H1 (cell line): ENCODE results near the gene RPS6KA2. TPM values are rescaled to one million over a fixed set of nuclear protein-coding genes. Genes with fewer than 3 reads are reported as not detected.

Source experiments
- CTCF ChIA-PET: fragments of 300-600 bp; sonication (Branson Sonifier 250); formaldehyde crosslinking; loops from one replicate; lab custom pipeline; 2021; ENCODE audit not compliant: partially characterized antibody; lab: Charles Lee
- POLR2A ChIA-PET: fragments of 300-600 bp; sonication (Branson Sonifier 250); formaldehyde crosslinking; loops from one replicate; lab custom pipeline; 2021; ENCODE audit warnings: inconsistent platforms; ENCODE audit not compliant: partially characterized antibody; lab: Charles Lee
- DNase-seq, 2 experiments: peaks; one replicate each; pipeline versions ENCODE4 v3.0.0 to v3.0.0-alpha.2; 2010 to 2022; ENCODE audit warnings: low spot score in 2 of 2, low read depth in 1 of 2, mixed read lengths in 1 of 2
- FAIRE-seq: peaks from 2 replicates; lab custom pipeline; 2011; peaks lifted over from hg19 to GRCh38; lab: Jason Lieb, UNC
- H2AFZ ChIP-seq: 2 replicates; pipeline ENCODE4 v1.8.1; 2012; ENCODE audit warnings: low read length, inconsistent platforms
- H2AK5ac ChIP-seq: 2 replicates; pipeline ENCODE4 v1.6.1; 2013; ENCODE audit warnings: low read depth, low read length
- H2BK120ac ChIP-seq: replicated peaks from 2 replicates; pipeline ENCODE3; 2013; ENCODE audit warnings: low read depth, low read length, inconsistent platforms
- H2BK12ac ChIP-seq: 2 replicates; pipeline ENCODE4 v1.6.1; 2013; ENCODE audit warnings: low read depth, low read length
- H2BK15ac ChIP-seq: 2 replicates; pipeline ENCODE4 v1.6.1; 2013; ENCODE audit warnings: low read length
- H2BK20ac ChIP-seq: 2 replicates; pipeline ENCODE4 v1.6.1; 2013; ENCODE audit warnings: low read length
- H2BK5ac ChIP-seq: 2 replicates; pipeline ENCODE4 v1.6.1; 2013; ENCODE audit warnings: low read depth, low read length
- H3K14ac ChIP-seq: 2 replicates; pipeline ENCODE4 v1.6.1; 2013; ENCODE audit warnings: inconsistent platforms; ENCODE audit not compliant: insufficient read length
- H3K18ac ChIP-seq: 2 replicates; pipeline ENCODE4 v1.6.1; 2013; ENCODE audit warnings: low read length; ENCODE audit errors: extremely low read depth
- H3K23ac ChIP-seq: 2 replicates; pipeline ENCODE4 v1.6.1; 2013; ENCODE audit warnings: inconsistent platforms; ENCODE audit not compliant: insufficient read length
- H3K23me2 ChIP-seq: 2 replicates; pipeline ENCODE4 v1.6.1; 2013; ENCODE audit warnings: low read depth, low read length
- H3K27ac ChIP-seq: 2 replicates; pipeline ENCODE4 v1.6.1; 2011; ENCODE audit warnings: low read depth, low read length, inconsistent platforms
- H3K27me3 ChIP-seq, 4 experiments: replicated peaks in 1 of 4; 1 replicate in 1 of 4; 2 replicates in 3 of 4; pipeline versions ENCODE4 v1.6.1 to v1.8.1; 2011 to 2013; ENCODE audit warnings: low read length in 3 of 4, mild to moderate bottlenecking in 3 of 4, inconsistent platforms in 2 of 4, mixed read lengths in 2 of 4, moderate library complexity in 1 of 4; ENCODE audit not compliant: control insufficient read depth in 3 of 4, insufficient read depth in 3 of 4; ENCODE audit errors: extremely low read depth in 1 of 4
- H3K36me3 ChIP-seq, 4 experiments: 2 replicates each; pipeline versions ENCODE4 v1.6.1 to v1.8.1; 2011 to 2013; ENCODE audit warnings: mild to moderate bottlenecking in 4 of 4, low read length in 3 of 4, moderate library complexity in 2 of 4, control low read depth in 1 of 4, inconsistent platforms in 1 of 4; ENCODE audit not compliant: insufficient read depth in 4 of 4, control insufficient read depth in 2 of 4
- H3K4ac ChIP-seq: replicated peaks from 2 replicates; pipeline ENCODE3; 2013; ENCODE audit warnings: low read length, low read depth, mixed read lengths, inconsistent platforms; ENCODE audit not compliant: insufficient read length
- H3K4me1 ChIP-seq, 4 experiments: replicated peaks in 1 of 4; 1 replicate in 1 of 4; 2 replicates in 3 of 4; pipeline versions ENCODE4 v1.6.1 to v1.8.1; 2011 to 2013; ENCODE audit warnings: low read length in 3 of 4, inconsistent platforms in 2 of 4, mixed read lengths in 1 of 4; ENCODE audit not compliant: insufficient read depth in 4 of 4, control insufficient read depth in 3 of 4
- H3K4me2 ChIP-seq, 2 experiments: 2 replicates each; pipeline versions ENCODE4 v1.6.1 to v1.8.1; 2011 to 2013; ENCODE audit warnings: low read depth in 2 of 2, low read length in 2 of 2, control low read depth in 1 of 2, inconsistent platforms in 1 of 2, mild to moderate bottlenecking in 1 of 2; ENCODE audit not compliant: insufficient read depth in 1 of 2
- H3K4me3 ChIP-seq, 4 experiments: fragments of 200-600, 300-600 bp in 1 of 4; sonication (generic), shearing (Covaris generic), sonication (Bioruptor Twin) in 1 of 4; 2 replicates each; pipeline versions ENCODE4 v1.5.1 to v1.8.1; 2011 to 2016; ENCODE audit warnings: low read length in 4 of 4, low read depth in 3 of 4, control low read depth in 2 of 4, inconsistent platforms in 2 of 4, mild to moderate bottlenecking in 2 of 4, mixed read lengths in 1 of 4, moderate library complexity in 1 of 4; ENCODE audit not compliant: insufficient read depth in 2 of 4; ENCODE audit errors: extremely low read depth in 1 of 4
- H3K56ac ChIP-seq: replicated peaks from 2 replicates; pipeline ENCODE3; 2013; ENCODE audit warnings: low read depth, mild to moderate bottlenecking, mixed read lengths, low read length, inconsistent platforms; ENCODE audit not compliant: insufficient read length
- H3K79me1 ChIP-seq: 2 replicates; pipeline ENCODE4 v1.6.1; 2013; ENCODE audit warnings: low read depth, low read length, control low read depth
- H3K79me2 ChIP-seq, 2 experiments: 2 replicates each; pipeline versions ENCODE4 v1.6.1 to v1.8.1; 2012 to 2013; ENCODE audit warnings: low read length in 2 of 2, mild to moderate bottlenecking in 2 of 2, inconsistent platforms in 1 of 2; ENCODE audit not compliant: insufficient read depth in 2 of 2, control insufficient read depth in 1 of 2
- H3K9ac ChIP-seq, 4 experiments: replicated peaks in 1 of 4; 1 replicate in 1 of 4; 2 replicates in 3 of 4; pipeline versions ENCODE4 v1.6.1 to v1.8.1; 2011 to 2013; ENCODE audit warnings: low read depth in 3 of 4, low read length in 3 of 4, control low read depth in 2 of 4, mild to moderate bottlenecking in 2 of 4, moderate library complexity in 2 of 4, inconsistent platforms in 1 of 4; ENCODE audit errors: extremely low read depth in 1 of 4
- H3K9me3 ChIP-seq, 2 experiments: 2 replicates each; pipeline versions ENCODE4 v1.6.1 to v1.8.1; 2012 to 2013; ENCODE audit warnings: mild to moderate bottlenecking in 2 of 2, moderate library complexity in 2 of 2, control low read depth in 1 of 2, inconsistent platforms in 1 of 2, low read depth in 1 of 2, low read length in 1 of 2, mixed read lengths in 1 of 2; ENCODE audit not compliant: insufficient read depth in 2 of 2
- H4K20me1 ChIP-seq, 2 experiments: replicated peaks in 1 of 2; 2 replicates each; pipeline versions ENCODE3 to v1.8.1; 2011 to 2013; ENCODE audit warnings: inconsistent platforms in 2 of 2, low read length in 2 of 2, mild to moderate bottlenecking in 1 of 2; ENCODE audit not compliant: insufficient read depth in 2 of 2, control insufficient read depth in 1 of 2
- H4K5ac ChIP-seq: 2 replicates; pipeline ENCODE4 v1.6.1; 2013; ENCODE audit warnings: low read length, low read depth, mixed read lengths, inconsistent platforms; ENCODE audit not compliant: insufficient read length
- H4K8ac ChIP-seq: 2 replicates; pipeline ENCODE4 v1.8.0; 2013; ENCODE audit warnings: mild to moderate bottlenecking, moderate library complexity, low read length, inconsistent platforms; ENCODE audit not compliant: insufficient read depth; ENCODE audit errors: extremely low read depth
- H4K91ac ChIP-seq: replicated peaks from 2 replicates; pipeline ENCODE3; 2013; ENCODE audit warnings: low read length, mixed read lengths, inconsistent platforms; ENCODE audit not compliant: insufficient read length
- BCL11A ChIP-seq, 2 experiments: IDR thresholded peaks; one replicate each; pipeline ENCODE4 v1.6.1; 2011; ENCODE audit warnings: low read depth in 2 of 2, low read length in 2 of 2, mild to moderate bottlenecking in 2 of 2
- CHD2 ChIP-seq: IDR thresholded peaks from 2 replicates; pipeline ENCODE4 v1.6.1; 2012; ENCODE audit warnings: low read length, improper control_type of control experiment
- CREB1 ChIP-seq: IDR thresholded peaks from 2 replicates; pipeline ENCODE4 v1.6.1; 2012; ENCODE audit warnings: inconsistent platforms
- GTF2F1 ChIP-seq: IDR thresholded peaks from 2 replicates; pipeline ENCODE4 v1.6.1; 2012; ENCODE audit warnings: low read depth, low read length, improper control_type of control experiment, borderline replicate concordance
- SAP30 ChIP-seq: fragments of 300-600 bp; sonication (generic); IDR thresholded peaks from 2 replicates; pipeline ENCODE4 v1.7.1; 2012; ENCODE audit warnings: low read length, moderate library complexity, mild to moderate bottlenecking, inconsistent platforms; ENCODE audit not compliant: insufficient read depth, insufficient replicate concordance
- SP2 ChIP-seq: IDR thresholded peaks from 2 replicates; pipeline ENCODE4 v1.6.1; 2012; ENCODE audit warnings: mild to moderate bottlenecking, low read length, inconsistent platforms
- ZNF274 ChIP-seq: IDR thresholded peaks from 2 replicates; pipeline ENCODE4 v1.7.0; 2012; ENCODE audit warnings: low read length, borderline replicate concordance; ENCODE audit errors: extremely low read depth
- WGBS, 2 experiments: shearing (Covaris generic) in 1 of 2; methylation state at CpG; one replicate each; pipeline versions ENCODE4 v1.1.6 to v1.1.7; 2013 to 2015; ENCODE audit warnings: low lambda C conversion rate in 2 of 2, mixed read lengths in 2 of 2, inconsistent platforms in 1 of 2, low coverage in 1 of 2, missing lambda C conversion rate in 1 of 2; ENCODE audit not compliant: insufficient replicate concordance in 2 of 2, insufficient coverage in 1 of 2, insufficient read length in 1 of 2; ENCODE audit errors: extremely low coverage in 1 of 2, missing lambda C conversion rate in 1 of 2; 5-methylcytosine and 5-hydroxymethylcytosine counted together
- polyA plus RNA-seq, 7 experiments: library from polyadenylated mRNA; depleted of rRNA in 3 of 7; stranded (reverse) in 5 of 7; unstranded in 2 of 7; fragments of >200 nt in 5 of 7; fragments of 200-250 nt in 2 of 7; gene quantifications; 1 replicate in 5 of 7; 2 replicates in 1 of 7; 4 replicates in 1 of 7; pipeline versions ENCODE4 v1.2.1 to v1.2.3, GENCODE V29; 2011 to 2013; ENCODE audit warnings: missing spikeins in 2 of 7, mixed read lengths in 2 of 7
- total RNA-seq: library from RNA; stranded (reverse); fragmentation: NEBNext Ultra II Directional; extraction: Animal tissue kit (Norgen Biotek cat#: 25700); gene quantifications from 2 replicates; pipeline ENCODE4 v1.2.1, GENCODE V29; 2021

RPS6KA2 gene
- total and polyA plus RNA-seq, 2 of the 8 experiments (the other 6 are each of a cell fraction or from before 2014, with no cell fraction given): 8.8 to 25.7 TPM

- FAIRE-seq: no peak
- Histone ChIP-seq H3K4me1 (peaks cover 3 to 11% (median 6%) of the 10 kb centered on the region in 4 experiments), H3K14ac (no peak overlapping the region), H2BK120ac (no peak overlapping the region), H3K79me2 (no peaks in the 10 kb centered on the region), H2AK5ac (no peak overlapping the region), H3K36me3 (no peaks in the 10 kb centered on the region), H2BK15ac (no peak overlapping the region), H3K4ac (no peak overlapping the region), H4K8ac (no peak overlapping the region), H4K5ac (no peak overlapping the region), H4K20me1 (no peaks in the 10 kb centered on the region), H3K4me2 (no peak overlapping the region), H2BK5ac (no peak overlapping the region), H2AFZ (no peak overlapping the region), H3K18ac (no peak overlapping the region), H3K23me2 (no peaks in the 10 kb centered on the region), H3K79me1 (no peaks in the 10 kb centered on the region), H3K27ac (no peak overlapping the region), H3K4me3 (no peak overlapping the region), H2BK20ac (no peak overlapping the region), H3K9me3 (no peaks in the 10 kb centered on the region; a peak in 1 of 4 replicates), H4K91ac (no peak overlapping the region), H3K56ac (no peak overlapping the region), H2BK12ac (no peak overlapping the region), H3K23ac (no peak overlapping the region), H3K27me3 (no peaks in the 10 kb centered on the region), H3K9ac (no peak overlapping the region)
- DNase-seq: no peak
- CTCF ChIA-PET: interaction anchor here (0.7 to 1.5 kb wide), 2 partner anchors 39 to 64 kb away, joined by 3 read pairs; no protein-coding TSS in a partner anchor
- TF ChIP-seq CREB1: no peak
- no peak for TF ChIP-seq BCL11A (IDR thresholded peaks at IDR 0.05; ENCODE audit: low read depth in 2 of 2, low read length in 2 of 2)
- no peak for TF ChIP-seq SP2
- no peak for TF ChIP-seq ZNF274
- TF ChIP-seq CHD2: no peak
- TF ChIP-seq SAP30: no peak
- TF ChIP-seq GTF2F1: no peak
- POLR2A ChIA-PET: no interaction called here
- WGBS, 2 experiments: 90% methylated on average over 9 of the region's 9 CpGs; no CpG with 5 or more reads in 1 of the 2 experiments
Observed at GRCh38 chr6:166675736-166676135, 48.7 kb upstream of the RPS6KA2 start.
